DLD1 (cell line): Measurements from ENCODE around the gene ALDH18A1.

Source experiments
- in situ Hi-C: cut with HindIII; loops from 2 replicates; pipeline ENCODE4 v1.10.0; 2017; ENCODE audit warnings: low sequenced_read_pairs

The ALDH18A1 gene

DNA sequence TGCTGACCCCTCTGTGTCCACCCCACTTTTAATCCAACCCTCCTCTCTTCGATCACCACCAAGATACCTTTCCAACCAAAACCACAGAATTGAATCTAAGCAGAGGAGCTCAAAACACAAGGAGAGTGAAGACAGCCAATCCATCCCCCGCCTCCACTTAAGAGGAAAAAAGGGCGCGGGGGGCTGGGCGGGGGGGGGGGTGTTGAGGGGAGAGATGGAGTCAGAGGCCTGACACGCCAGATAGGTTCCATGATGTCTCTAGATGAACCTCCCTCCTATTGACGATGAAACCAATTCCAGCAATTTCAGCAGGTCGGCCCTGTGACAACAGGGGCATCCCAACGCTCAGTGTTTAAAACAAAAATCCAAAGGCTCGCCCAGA lies 96.6 kb downstream of the ALDH18A1 start:
- in situ Hi-C loops = no loop called here

DNA sequence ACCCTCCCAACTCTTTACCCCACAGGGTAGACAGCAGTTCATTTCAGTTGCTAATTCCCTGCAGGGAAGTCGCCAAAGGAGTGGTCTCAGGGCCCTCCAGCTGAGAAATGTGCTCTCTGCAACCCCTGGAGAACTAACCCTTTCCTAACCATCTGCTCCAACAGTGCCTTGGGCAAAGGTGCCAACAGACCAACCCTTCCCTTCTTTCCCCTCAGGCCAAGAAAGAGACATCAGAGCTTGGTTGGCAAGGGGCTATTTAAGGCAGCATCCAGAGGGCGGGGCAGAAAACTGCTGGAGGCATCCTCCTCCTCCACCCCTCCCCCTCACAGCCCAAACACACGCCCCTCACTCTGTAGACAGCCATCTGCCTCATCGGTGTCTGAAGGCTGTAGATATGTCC lies 97.0 kb downstream of the ALDH18A1 start:
- in situ Hi-C loops = no loop called here

DNA sequence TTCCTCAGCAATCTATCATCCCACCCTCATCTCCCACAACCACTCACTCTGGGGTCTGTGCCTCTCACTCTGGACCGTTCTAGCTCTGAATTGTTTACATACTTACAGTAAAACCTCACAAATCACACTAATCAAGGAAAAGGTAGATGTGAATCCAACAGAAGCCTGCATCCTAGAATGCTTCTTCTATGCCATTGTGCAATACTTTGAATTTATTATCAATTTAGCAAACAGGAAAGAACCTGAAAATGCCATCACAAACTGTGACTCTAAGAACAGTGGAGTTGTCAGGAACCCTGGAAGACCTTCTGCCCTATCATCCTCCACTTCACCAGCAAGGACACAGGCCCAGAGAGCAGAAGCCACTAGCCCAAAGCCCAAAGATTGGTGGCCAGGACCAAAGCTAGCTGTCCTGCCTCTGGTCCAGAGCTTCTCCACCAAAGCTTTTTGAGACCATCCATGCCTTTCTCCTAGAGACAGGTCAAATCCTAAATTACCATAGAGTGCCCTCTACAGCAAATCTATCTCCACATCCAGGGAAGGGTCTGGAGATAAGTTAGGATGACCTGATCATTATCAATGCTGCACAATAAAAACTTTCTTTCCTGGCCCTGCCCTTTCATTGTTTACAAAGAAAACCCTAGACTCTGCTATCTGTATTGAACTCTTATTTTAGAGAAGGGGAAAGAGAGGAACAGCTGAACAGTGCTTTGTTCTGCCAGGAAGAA lies 97.8 kb downstream of the ALDH18A1 start:
- in situ Hi-C loops = no loop called here

DNA sequence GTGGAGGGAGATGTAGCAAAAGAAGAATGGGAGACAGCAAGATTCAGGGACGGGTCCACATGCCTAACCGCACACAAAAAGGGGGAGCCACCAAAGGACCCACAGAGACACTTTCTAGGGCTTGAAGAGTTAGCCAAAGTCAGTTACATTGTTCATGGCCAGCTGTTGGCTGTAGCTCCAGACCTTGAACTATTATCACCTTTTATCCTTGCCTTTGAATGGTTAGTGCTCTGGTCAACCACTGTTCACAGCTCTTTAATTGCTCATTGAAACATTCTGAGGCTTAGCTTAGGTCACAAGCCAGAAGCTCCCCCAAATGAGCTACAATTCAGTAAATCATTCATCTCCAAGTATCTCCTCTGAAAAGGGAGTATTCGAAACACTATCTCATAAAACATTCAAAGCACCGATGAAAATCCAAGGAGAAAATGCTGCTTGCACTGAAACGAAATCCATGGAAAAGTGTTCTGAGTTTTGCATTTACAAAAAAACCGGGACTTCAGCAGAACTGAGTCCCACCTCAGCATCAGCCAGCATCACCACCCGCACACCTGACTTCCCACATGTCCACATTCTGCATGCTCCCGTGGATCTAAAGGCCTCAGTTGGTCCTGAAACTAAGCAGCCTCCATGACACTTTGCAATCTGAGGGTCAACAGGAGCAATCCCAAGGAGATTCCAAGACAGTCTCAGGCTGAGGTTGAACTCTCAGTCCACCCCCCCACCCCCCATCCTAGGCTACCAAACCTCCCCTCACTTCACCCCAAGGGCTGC lies 99.3 kb downstream of the ALDH18A1 start:
- in situ Hi-C loops = no loop called here
